Measurements from ENCODE around the gene SV2B.

DNA sequence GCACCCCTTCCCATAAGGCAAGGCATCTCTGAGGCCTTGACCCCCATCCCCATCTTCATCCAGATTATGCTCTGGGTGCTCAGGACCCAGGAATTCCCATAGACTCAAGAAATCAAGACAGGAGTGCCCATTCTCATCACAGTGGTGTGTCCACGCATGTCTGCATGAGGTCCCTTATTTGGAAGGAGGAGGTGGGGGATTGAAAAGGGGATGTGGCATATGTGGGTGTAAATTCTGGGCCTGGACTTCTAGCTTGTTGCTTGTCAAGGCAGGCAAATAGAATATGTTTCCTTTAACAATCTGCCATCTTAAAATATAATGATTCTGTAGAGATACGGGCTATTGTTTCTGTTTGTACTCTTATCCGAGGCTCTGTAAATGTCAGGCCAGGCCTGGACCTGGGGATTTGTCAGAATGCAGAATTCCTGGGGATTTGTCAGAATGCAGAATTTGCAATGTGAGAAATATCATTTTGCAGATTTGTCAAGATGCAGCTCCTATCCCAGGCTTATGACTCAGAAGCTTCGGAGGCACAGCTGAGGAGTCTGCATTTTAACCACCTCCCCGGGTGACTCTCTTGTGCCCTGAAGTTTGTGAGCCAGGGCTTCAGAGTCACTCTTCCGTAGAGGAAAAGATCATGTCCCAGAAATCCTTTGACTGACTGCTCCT, 157.8 kb downstream of the SV2B start:
- TF ChIP-seq POLR2A (IDR thresholded peaks at IDR 0.05) = no peak
- no peak for TF ChIP-seq EP300 (IDR thresholded peaks at IDR 0.05; ENCODE audit: low read depth)

Data from transverse colon (tissue), 1 donor.